Activated effector memory CD4-positive, alpha-beta T cell treated with anti-CD3 and anti-CD28 coated beads, Interleukin-2, amount 50 U/mL, for 16 hours (primary cell): ENCODE results near the gene PRR5L.

Experiments
- DNase-seq: peaks from one replicate; pipeline ENCODE4 v3.0.0-alpha.2; 2020

Gene PRR5L

GRCh38 chr11:36447514-36447913 lies 151.4 kb downstream of the PRR5L start:
- DNase-seq, result no peak

- DNase-seq, result no peak
Observed at GRCh38 chr11:36447947-36448346, 151.9 kb downstream of the PRR5L start.

- DNase-seq, result no peak
Observed at GRCh38 chr11:36449561-36450096, 153.5 kb downstream of the PRR5L start.

GRCh38 chr11:36450110-36450572 lies 154.1 kb downstream of the PRR5L start:
- DNase-seq, result no peak

- no peak for DNase-seq
Observed at GRCh38 chr11:36451045-36451444, 155.0 kb downstream of the PRR5L start.

- no peak for DNase-seq
Observed at GRCh38 chr11:36451681-36452080, 155.6 kb downstream of the PRR5L start.

GRCh38 chr11:36452236-36452940 lies 156.3 kb downstream of the PRR5L start:
- no peak for DNase-seq

- no peak for DNase-seq
Observed at GRCh38 chr11:36452961-36453360, 156.9 kb downstream of the PRR5L start.

- no peak for DNase-seq
Observed at GRCh38 chr11:36453678-36454077, 157.6 kb downstream of the PRR5L start.

- DNase-seq, result no peak
Observed at GRCh38 chr11:36454551-36454940, 158.5 kb downstream of the PRR5L start.

GRCh38 chr11:36454941-36455631 lies 159.0 kb downstream of the PRR5L start:
- DNase-seq, result no peak

- no peak for DNase-seq
Observed at GRCh38 chr11:36455658-36456111, 159.6 kb downstream of the PRR5L start.

GRCh38 chr11:36456156-36456555 lies 160.1 kb downstream of the PRR5L start:
- DNase-seq, result no peak

GRCh38 chr11:36458129-36458915 lies 162.2 kb downstream of the PRR5L start:
- no peak for DNase-seq

GRCh38 chr11:36459046-36459445 lies 163.0 kb downstream of the PRR5L start:
- DNase-seq, result no peak

GRCh38 chr11:36460220-36460619 lies 164.1 kb downstream of the PRR5L start:
- no peak for DNase-seq

- no peak for DNase-seq
Observed at GRCh38 chr11:36462321-36462720, 166.2 kb downstream of the PRR5L start.

- DNase-seq, result no peak
Observed at GRCh38 chr11:36463781-36464180, 167.7 kb downstream of the PRR5L start.

- DNase-seq, result no peak
Observed at GRCh38 chr11:36464720-36465119, 168.6 kb downstream of the PRR5L start.

- no peak for DNase-seq
Observed at GRCh38 chr11:36465449-36466163, 169.5 kb downstream of the PRR5L start.

GRCh38 chr11:36467012-36467411 lies 170.9 kb downstream of the PRR5L start:
- no peak for DNase-seq

- no peak for DNase-seq
Observed at GRCh38 chr11:36467916-36468315, 171.8 kb downstream of the PRR5L start.

- DNase-seq, result no peak
Observed at GRCh38 chr11:36469063-36469462, 173.0 kb downstream of the PRR5L start.
